ENCODE measurements around the gene LACC1.

DNA sequence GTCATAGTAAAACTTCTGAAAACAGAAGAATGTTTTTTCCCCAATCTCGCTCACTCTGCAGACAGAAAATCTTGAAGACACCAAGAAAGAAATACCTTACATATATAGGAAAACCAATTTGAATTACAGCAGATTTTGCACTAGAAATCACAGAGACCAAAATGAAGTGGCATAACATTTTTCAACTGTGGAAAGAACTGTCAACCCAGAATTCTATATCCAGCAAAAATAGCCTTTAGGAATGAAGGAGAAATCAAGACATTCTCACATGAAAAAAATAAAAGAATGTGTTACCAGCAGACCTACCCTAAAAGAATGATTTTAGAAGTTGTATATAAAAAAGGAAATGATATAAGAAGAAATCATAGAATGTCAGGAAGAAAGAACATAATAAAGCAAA, 28.8 kb upstream of the LACC1 start:
- no peak for TF ChIP-seq EZH2phosphoT487 (IDR thresholded peaks at IDR 0.05; ENCODE audit: insufficient read depth, low read depth)
- TF ChIP-seq EZH2 (IDR thresholded peaks at IDR 0.05; ENCODE audit: insufficient read depth, poor library complexity, severe bottlenecking): no peak

Measured in GM23248 (cell line).